GM18873 (cell line): ENCODE results near the gene COX7A1.

Experiments
- ATAC-seq: cut with Tn5 transposase; IDR thresholded peaks from one replicate; pipeline ENCODE4 v1.9.1; 2021; ENCODE audit warnings: mild to moderate bottlenecking, moderate library complexity, moderate number of reproducible peaks; ENCODE audit not compliant: unreplicated experiment, low FRiP score

The COX7A1 gene

GRCh38 chr19:36113894-36114720 lies 38.1 kb downstream of the COX7A1 start:
- ATAC-seq = no peak

GRCh38 chr19:36113425-36113824 lies 38.8 kb downstream of the COX7A1 start:
- no peak for ATAC-seq

GRCh38 chr19:36112678-36113077 lies 39.6 kb downstream of the COX7A1 start:
- no peak for ATAC-seq

DNA sequence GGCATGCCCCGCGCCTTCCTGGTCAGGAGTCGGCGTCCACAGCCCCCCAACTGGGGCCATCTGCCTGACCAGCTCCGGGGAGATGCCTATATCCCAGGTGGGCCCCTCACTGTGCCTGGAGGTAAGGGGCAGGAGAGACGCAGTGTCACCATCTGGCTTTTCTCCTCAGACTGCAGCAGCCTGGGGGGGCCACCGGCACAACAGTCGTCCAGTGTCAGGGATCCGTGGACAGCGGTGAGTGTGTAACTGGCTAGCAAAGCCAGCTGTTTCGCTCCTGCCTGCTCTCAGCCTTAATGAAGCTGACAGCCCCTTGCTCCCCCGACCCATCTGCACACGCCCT lies 41.1 kb downstream of the COX7A1 start:
- no peak for ATAC-seq

DNA sequence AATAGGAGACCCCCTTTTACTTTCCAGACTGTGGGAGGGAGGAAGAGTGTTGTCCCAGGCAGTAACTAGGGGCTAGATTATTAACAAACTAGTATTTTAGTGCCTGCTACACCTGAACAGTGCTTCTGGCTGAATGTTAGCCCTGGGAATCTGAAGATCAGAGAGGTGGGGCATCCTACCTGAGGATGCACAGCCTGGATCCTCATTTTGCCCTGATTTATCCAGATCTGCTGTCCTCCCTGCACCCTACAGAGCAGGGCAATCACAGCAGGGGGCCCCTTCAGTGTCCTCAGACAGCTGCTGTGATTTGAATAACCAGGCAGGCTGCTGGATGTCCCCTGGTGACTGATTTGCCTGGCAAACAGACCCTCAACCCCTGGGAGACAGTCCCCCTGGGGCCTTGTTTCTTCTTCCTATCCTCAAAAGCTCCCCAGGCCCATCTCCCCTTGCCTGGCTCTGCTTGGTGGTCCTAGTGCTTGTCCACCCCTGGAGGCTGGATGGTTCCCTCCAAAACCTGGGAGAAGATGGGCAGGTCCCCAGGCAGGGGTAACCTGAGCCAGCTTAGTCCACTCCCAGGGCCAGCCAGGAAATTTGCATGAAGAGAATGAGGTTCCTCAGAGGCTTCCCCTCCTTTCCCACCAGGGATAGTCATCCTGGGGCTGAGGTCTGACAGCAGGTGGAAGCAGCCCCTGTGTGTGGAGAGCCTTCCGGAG lies 41.6 kb downstream of the COX7A1 start, which contains the start of gene OVOL3:
TSS of gene OVOL3 (plus strand) at position 657 of the 713 bp plus-strand sequence. CDS start 60 bp downstream, outside the sequence.
- ATAC-seq = no peak

- ATAC-seq = no peak
Measured at GRCh38 chr19:36108684-36109083, 43.6 kb downstream of the COX7A1 start.

- no peak for ATAC-seq
Measured at GRCh38 chr19:36106991-36107390, 45.3 kb downstream of the COX7A1 start.

DNA sequence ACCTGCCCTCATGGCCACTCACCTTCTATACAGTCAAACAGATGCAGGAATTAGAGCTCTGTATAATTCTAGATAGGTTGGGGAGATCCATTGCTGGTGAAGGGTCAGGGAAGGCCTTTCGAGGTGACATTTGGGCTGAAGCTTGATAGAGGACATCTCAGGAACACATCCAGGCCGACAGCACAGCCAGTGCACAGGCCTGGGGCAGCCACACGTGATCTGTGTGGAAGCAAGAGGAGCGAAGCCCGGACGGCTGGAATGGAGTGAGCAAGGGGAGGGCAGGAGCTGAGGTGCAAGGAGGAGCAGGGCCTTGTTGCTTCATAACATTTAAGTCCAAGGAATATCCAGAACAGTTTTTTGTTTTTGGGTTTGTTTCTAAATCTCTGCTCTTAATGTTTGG lies 45.8 kb downstream of the COX7A1 start:
- no peak for ATAC-seq

DNA sequence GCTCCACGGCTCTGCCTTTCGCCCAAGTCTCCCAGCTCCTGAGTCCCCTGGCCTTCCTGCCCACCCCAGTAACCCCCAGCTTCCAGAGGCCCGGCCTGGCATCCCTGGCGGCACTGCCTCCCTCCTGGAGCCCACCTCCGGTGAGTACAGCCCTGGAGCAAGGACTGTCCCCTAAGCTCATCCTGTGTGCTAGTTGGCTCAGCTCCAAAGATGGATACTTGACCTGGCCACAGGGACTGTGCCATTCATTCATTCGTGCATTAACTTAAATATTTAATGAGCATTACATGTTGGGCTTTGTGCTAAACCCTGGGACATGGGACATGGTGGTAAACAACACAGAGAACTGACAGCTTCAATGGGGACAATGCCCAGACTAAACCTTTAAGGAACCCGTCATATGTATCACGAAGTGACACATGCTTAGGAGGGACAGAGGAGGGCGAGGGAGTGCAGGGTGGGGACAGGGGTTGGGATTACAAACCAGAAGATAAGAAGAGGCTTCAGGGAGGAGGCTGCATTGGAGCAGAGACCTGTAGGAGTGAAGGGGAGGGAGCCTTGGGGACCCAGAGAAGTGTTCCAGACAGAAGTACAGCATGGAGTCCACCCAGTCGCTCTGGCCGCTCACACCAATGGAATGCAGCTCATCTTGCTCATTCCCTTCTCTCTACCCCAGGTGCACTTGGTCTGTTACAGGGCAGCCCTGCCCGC lies 48.2 kb downstream of the COX7A1 start:
- ATAC-seq = no peak

DNA sequence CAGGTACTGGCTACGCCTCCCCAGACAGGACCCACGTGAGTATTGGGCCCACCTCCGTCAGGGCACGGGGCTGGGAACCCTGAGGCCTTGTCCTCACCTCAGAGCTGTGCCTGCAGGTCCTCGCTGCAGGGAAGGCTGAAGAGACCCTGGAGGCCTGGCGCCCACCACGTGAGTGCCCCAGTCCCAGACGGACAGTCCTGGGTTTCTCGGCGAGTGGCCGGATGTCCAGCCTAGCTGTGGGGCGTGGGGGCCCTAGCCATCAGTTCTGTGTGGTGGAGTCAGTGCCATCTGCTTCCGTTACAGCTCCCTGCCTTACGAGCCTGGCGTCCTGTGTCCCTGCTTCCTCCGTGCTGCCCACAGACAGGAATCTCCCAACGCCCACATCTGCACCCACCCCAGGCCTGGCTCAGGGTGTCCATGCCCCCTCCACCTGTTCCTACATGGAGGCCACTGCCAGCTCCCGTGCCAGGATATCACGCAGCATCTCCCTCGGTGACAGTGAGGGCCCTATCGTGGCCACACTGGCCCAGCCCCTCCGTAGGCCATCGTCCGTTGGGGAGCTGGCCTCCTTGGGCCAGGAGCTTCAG lies 49.1 kb downstream of the COX7A1 start:
- no peak for ATAC-seq

- no peak for ATAC-seq
Measured at GRCh38 chr19:36101550-36102327, 50.5 kb downstream of the COX7A1 start.
